Glutamatergic neuron (in vitro differentiated cells): ENCODE measurements around the gene LMLN. TPM values are rescaled to one million over a fixed set of nuclear protein-coding genes. Genes with fewer than 3 reads are reported as not detected.

Experiments used
- DNase-seq: peaks from one replicate; pipeline ENCODE4 v3.0.0; 2022
- H3K27ac Mint-ChIP-seq: one replicate; pipeline ENCODE4 v1.8.0; 2020; ENCODE audit warnings: mild to moderate bottlenecking, mixed read lengths, inconsistent platforms; ENCODE audit not compliant: unreplicated experiment
- H3K27me3 Mint-ChIP-seq: one replicate; pipeline ENCODE4 v1.8.0; 2020; ENCODE audit warnings: mild to moderate bottlenecking, moderate library complexity, mixed read lengths, inconsistent platforms; ENCODE audit not compliant: unreplicated experiment
- H3K36me3 Mint-ChIP-seq: one replicate; pipeline ENCODE4 v1.8.0; 2020; ENCODE audit warnings: mild to moderate bottlenecking, mixed read lengths, inconsistent platforms; ENCODE audit not compliant: unreplicated experiment
- H3K4me1 Mint-ChIP-seq: one replicate; pipeline ENCODE4 v1.8.0; 2020; ENCODE audit warnings: mild to moderate bottlenecking, low read depth, mixed read lengths, inconsistent platforms; ENCODE audit not compliant: unreplicated experiment
- H3K4me3 Mint-ChIP-seq: one replicate; pipeline ENCODE4 v1.8.0; 2020; ENCODE audit warnings: mild to moderate bottlenecking, mixed read lengths, inconsistent platforms; ENCODE audit not compliant: unreplicated experiment
- H3K9me3 Mint-ChIP-seq: one replicate; pipeline ENCODE4 v1.8.0; 2020; ENCODE audit warnings: mild to moderate bottlenecking, moderate library complexity, mixed read lengths, inconsistent platforms; ENCODE audit not compliant: unreplicated experiment
- total RNA-seq: library from RNA; stranded (reverse); fragmentation: NEBNext Ultra II Directional; extraction: Animal tissue kit (Norgen Biotek cat#: 25700); gene quantifications from one replicate; pipeline ENCODE4 v1.2.1, GENCODE V29; 2021; ENCODE audit not compliant: unreplicated experiment
- TF ChIP-seq, protein P1 (sequence below): fragments of 200-600 bp; sonication (generic); IDR thresholded peaks from one replicate; pipeline ENCODE4 v1.5.0; 2021; ENCODE audit not compliant: partially characterized antibody, unreplicated experiment

LMLN gene
- total RNA-seq, 1 donor from 2014 or later = 3.7 TPM

GRCh38 chr3:198093112-198093679, 133.2 kb downstream of the LMLN start:
- H3K27me3 Mint-ChIP-seq = peaks cover 2% of the 10 kb centered on the region
- no peaks in the 10 kb centered on the region for H3K36me3 Mint-ChIP-seq
- TF ChIP-seq, protein P1, sequence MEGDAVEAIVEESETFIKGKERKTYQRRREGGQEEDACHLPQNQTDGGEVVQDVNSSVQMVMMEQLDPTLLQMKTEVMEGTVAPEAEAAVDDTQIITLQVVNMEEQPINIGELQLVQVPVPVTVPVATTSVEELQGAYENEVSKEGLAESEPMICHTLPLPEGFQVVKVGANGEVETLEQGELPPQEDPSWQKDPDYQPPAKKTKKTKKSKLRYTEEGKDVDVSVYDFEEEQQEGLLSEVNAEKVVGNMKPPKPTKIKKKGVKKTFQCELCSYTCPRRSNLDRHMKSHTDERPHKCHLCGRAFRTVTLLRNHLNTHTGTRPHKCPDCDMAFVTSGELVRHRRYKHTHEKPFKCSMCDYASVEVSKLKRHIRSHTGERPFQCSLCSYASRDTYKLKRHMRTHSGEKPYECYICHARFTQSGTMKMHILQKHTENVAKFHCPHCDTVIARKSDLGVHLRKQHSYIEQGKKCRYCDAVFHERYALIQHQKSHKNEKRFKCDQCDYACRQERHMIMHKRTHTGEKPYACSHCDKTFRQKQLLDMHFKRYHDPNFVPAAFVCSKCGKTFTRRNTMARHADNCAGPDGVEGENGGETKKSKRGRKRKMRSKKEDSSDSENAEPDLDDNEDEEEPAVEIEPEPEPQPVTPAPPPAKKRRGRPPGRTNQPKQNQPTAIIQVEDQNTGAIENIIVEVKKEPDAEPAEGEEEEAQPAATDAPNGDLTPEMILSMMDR = no peak
- no peak for DNase-seq
- no peak overlapping the region for H3K27ac Mint-ChIP-seq
- H3K9me3 Mint-ChIP-seq = no peaks in the 10 kb centered on the region
- no peaks in the 10 kb centered on the region for H3K4me1 Mint-ChIP-seq
- no peak overlapping the region for H3K4me3 Mint-ChIP-seq

Other genes starting within 250 kb of the LMLN start
- 46.1 TPM for gene RUBCN, start 223.3 kb upstream of the LMLN start, total RNA-seq
- 51.6 TPM for gene FYTTD1, start 210.3 kb upstream of the LMLN start, total RNA-seq
- 79.0 TPM for gene LRCH3, start 169.0 kb upstream of the LMLN start, total RNA-seq
- gene RPL35A, start 10.0 kb upstream of the LMLN start, total RNA-seq = 728 TPM